Mesenchymal stem cell (in vitro differentiated cells and primary cell): ENCODE measurements around the gene QPCT.

Experiments
- DNase-seq: peaks from one replicate; pipeline ENCODE4 v3.0.0-alpha.2; 2013
- H2AFZ ChIP-seq: one replicate; pipeline ENCODE4 v1.6.1; 2013; ENCODE audit warnings: low read depth, mild to moderate bottlenecking, control low read depth, inconsistent platforms, low read length, moderate library complexity
- H2AK5ac ChIP-seq: 2 replicates; pipeline ENCODE4 v1.6.1; 2013; ENCODE audit warnings: low read length, moderate library complexity, mild to moderate bottlenecking, inconsistent platforms; ENCODE audit not compliant: severe bottlenecking
- H2BK120ac ChIP-seq: one replicate; pipeline ENCODE4 v1.6.1; 2013; ENCODE audit warnings: low read depth, mild to moderate bottlenecking, inconsistent platforms, low read length, moderate library complexity
- H2BK12ac ChIP-seq, 2 experiments: one replicate each; pipeline ENCODE4 v1.6.1; 2013; ENCODE audit warnings: inconsistent platforms in 2 of 2, low read length in 2 of 2, mild to moderate bottlenecking in 2 of 2, moderate library complexity in 2 of 2, control low read depth in 1 of 2
- H2BK15ac ChIP-seq: one replicate; pipeline ENCODE4 v1.6.1; 2013; ENCODE audit warnings: mild to moderate bottlenecking, low read depth, inconsistent platforms; ENCODE audit not compliant: poor library complexity, severe bottlenecking
- H2BK5ac ChIP-seq: 2 replicates; pipeline ENCODE4 v1.6.1; 2013; ENCODE audit warnings: low read depth, mild to moderate bottlenecking, low read length, control low read depth, inconsistent platforms; ENCODE audit not compliant: poor library complexity, severe bottlenecking
- H3K14ac ChIP-seq, 2 experiments: one replicate each; pipeline ENCODE4 v1.6.1; 2013; ENCODE audit warnings: inconsistent platforms in 2 of 2, low read length in 2 of 2, control low read depth in 1 of 2, mild to moderate bottlenecking in 1 of 2, moderate library complexity in 1 of 2
- H3K18ac ChIP-seq, 2 experiments: one replicate each; pipeline ENCODE4 v1.6.1; 2013; ENCODE audit warnings: inconsistent platforms in 2 of 2, low read length in 2 of 2, control low read depth in 1 of 2, low read depth in 1 of 2, mild to moderate bottlenecking in 1 of 2
- H3K23ac ChIP-seq, 2 experiments: one replicate each; pipeline ENCODE4 v1.6.1; 2013; ENCODE audit warnings: inconsistent platforms in 2 of 2, low read length in 2 of 2, mild to moderate bottlenecking in 2 of 2, moderate library complexity in 2 of 2, control low read depth in 1 of 2
- H3K27ac ChIP-seq: 2 replicates; pipeline ENCODE4 v1.5.1; 2013; ENCODE audit warnings: mild to moderate bottlenecking, moderate library complexity, low read length, control low read depth, inconsistent platforms; ENCODE audit not compliant: poor library complexity, severe bottlenecking
- H3K27me3 ChIP-seq, 2 experiments: 2 replicates each; pipeline versions ENCODE4 v1.6.1 to v1.7.0; 2013; ENCODE audit warnings: low read length in 2 of 2, mild to moderate bottlenecking in 2 of 2, moderate library complexity in 2 of 2, control low read depth in 1 of 2, inconsistent platforms in 1 of 2; ENCODE audit not compliant: control insufficient read depth in 1 of 2, insufficient read depth in 1 of 2
- H3K36me3 ChIP-seq, 2 experiments: 2 replicates each; pipeline versions ENCODE4 v1.6.1 to v1.7.0; 2013; ENCODE audit warnings: low read length in 2 of 2, control low read depth in 1 of 2, inconsistent platforms in 1 of 2, low read depth in 1 of 2, mild to moderate bottlenecking in 1 of 2; ENCODE audit not compliant: insufficient read depth in 2 of 2, control insufficient read depth in 1 of 2
- H3K4ac ChIP-seq, 2 experiments: one replicate each; pipeline ENCODE4 v1.6.1; 2013; ENCODE audit warnings: inconsistent platforms in 2 of 2, low read length in 2 of 2, mild to moderate bottlenecking in 2 of 2, moderate library complexity in 2 of 2, control low read depth in 1 of 2, low read depth in 1 of 2
- H3K4me1 ChIP-seq: 2 replicates; pipeline ENCODE4 v1.6.1; 2013; ENCODE audit warnings: low read depth, low read length, control low read depth; ENCODE audit not compliant: control insufficient read depth, insufficient read depth
- H3K4me2 ChIP-seq: 2 replicates; pipeline ENCODE4 v1.6.1; 2013; ENCODE audit warnings: low read length, mild to moderate bottlenecking, inconsistent platforms; ENCODE audit not compliant: poor library complexity, severe bottlenecking
- H3K4me3 ChIP-seq, 2 experiments: 2 replicates each; pipeline versions ENCODE4 v1.5.1 to v1.7.0; 2013; ENCODE audit warnings: low read length in 2 of 2, mild to moderate bottlenecking in 2 of 2, control low read depth in 1 of 2, low read depth in 1 of 2; ENCODE audit not compliant: insufficient read depth in 1 of 2
- H3K79me1 ChIP-seq: replicated peaks from 2 replicates; pipeline ENCODE4 v1.6.1; 2013; ENCODE audit warnings: mild to moderate bottlenecking, control low read depth, low read length, inconsistent platforms; ENCODE audit not compliant: poor library complexity, severe bottlenecking
- H3K9ac ChIP-seq: 2 replicates; pipeline ENCODE4 v1.7.0; 2013; ENCODE audit warnings: mild to moderate bottlenecking, low read length, moderate library complexity
- H3K9me3 ChIP-seq: 2 replicates; pipeline ENCODE4 v1.7.0; 2013; ENCODE audit warnings: mild to moderate bottlenecking, low read length; ENCODE audit not compliant: control insufficient read depth
- H4K8ac ChIP-seq: one replicate; pipeline ENCODE4 v1.6.1; 2013; ENCODE audit warnings: inconsistent platforms, mild to moderate bottlenecking, low read length, moderate library complexity
- H4K91ac ChIP-seq: one replicate; pipeline ENCODE4 v1.6.1; 2013; ENCODE audit warnings: mild to moderate bottlenecking, low read length, inconsistent platforms
- WGBS: methylation state at CpG from one replicate; pipeline ENCODE4 v1.1.7; 2013; ENCODE audit warnings: mixed read lengths; 5-methylcytosine and 5-hydroxymethylcytosine counted together

QPCT gene

DNA sequence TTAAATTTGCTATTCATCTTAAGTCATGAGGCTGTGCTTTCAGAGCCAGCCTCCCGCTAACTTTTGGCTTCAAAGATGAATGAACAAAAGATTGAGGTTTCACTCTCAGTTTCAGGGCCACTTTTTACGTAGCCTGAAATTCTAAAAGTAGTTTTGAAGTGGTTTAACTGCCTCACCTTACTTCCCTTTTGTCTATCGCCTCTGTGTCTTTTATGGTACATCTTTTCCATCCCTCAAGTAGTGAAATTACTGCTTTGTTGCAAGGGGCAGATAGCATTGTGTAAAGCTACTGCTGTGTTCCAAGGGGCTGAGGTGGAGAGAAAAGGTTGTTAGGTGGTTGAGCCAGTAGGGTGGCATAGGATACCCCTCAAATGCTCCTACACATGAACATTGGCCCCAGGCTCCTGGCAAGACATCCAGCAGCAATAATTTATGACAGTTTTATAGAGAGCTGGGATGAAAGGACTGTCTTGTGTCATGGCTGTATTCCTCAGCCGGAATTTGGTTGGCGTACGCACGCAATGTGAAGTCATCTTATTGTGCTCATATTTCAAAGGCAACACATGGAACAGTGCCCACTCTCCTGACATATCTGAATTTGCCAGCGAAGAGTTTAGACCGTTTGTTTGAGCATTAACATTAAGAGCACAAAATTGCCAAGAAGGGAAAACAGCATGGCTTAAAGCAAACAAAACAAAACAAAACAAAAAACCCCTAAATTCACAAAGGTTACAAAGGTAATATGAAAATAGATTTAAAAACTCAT lies 32.2 kb downstream of the QPCT start:
- no peaks in the 10 kb centered on the region for H3K79me1 ChIP-seq

DNA sequence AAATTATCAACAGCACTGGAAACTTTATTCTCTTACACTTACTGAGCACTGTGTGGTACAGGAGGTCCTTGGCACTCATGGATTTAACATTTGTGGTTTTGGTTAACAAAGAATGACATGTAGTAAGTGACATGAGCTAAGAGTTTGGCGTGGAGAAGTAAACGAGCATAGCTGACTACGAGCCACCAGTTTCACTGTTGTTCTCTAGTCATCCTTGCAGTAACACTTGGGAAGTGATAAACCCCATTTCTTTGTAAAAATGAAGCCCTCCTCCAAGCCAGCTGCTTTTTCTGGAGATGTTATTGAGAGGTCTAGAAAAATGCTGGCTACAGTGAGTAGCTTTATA lies 32.7 kb downstream of the QPCT start:
- Histone ChIP-seq H2AK5ac (no peak overlapping the region), H3K23ac (no peak overlapping the region), H4K91ac (no peak overlapping the region), H3K27me3 (no peaks in the 10 kb centered on the region), H3K18ac (no peak overlapping the region), H3K4me1 (peaks cover 10% of the 10 kb centered on the region), H3K9ac (peak overlapping the region; percentile 80), H3K4me2 (no peak overlapping the region), H2BK12ac (no peak overlapping the region), H3K27ac (no peak overlapping the region), H3K14ac (no peak overlapping the region), H3K9me3 (no peaks in the 10 kb centered on the region), H2BK5ac (no peak overlapping the region), H2BK120ac (no peak overlapping the region), H2BK15ac (no peak overlapping the region), H4K8ac (no peak overlapping the region), H2AFZ (no peak overlapping the region), H3K4ac (no peak overlapping the region), H3K4me3 (peak overlapping the region in 1 of 2 experiments; percentile 57), H3K79me1 (no peaks in the 10 kb centered on the region), H3K36me3 (peaks cover 0 to 6% of the 10 kb centered on the region in 2 experiments)
- 58% methylated on average over 3 of the region's 3 CpGs for WGBS
- DNase-seq: peak; percentile 19

More for the DNA sequence above, 32.2 kb downstream of the QPCT start:
- Histone ChIP-seq H3K4me1 (peaks cover 10% of the 10 kb centered on the region), H3K4ac (no peak overlapping the region), H3K4me2 (no peak overlapping the region), H3K27me3 (no peaks in the 10 kb centered on the region), H3K36me3 (peaks cover 0 to 9% of the 10 kb centered on the region in 2 experiments), H2BK120ac (no peak overlapping the region), H3K27ac (no peak overlapping the region), H3K14ac (peak overlapping the region in 1 of 2 experiments; percentile 44), H3K9me3 (no peaks in the 10 kb centered on the region), H3K23ac (no peak overlapping the region), H4K8ac (no peak overlapping the region), H3K4me3 (peak overlapping the region in 1 of 2 experiments; percentile 57), H4K91ac (no peak overlapping the region), H2BK12ac (no peak overlapping the region), H2AFZ (no peak overlapping the region), H3K18ac (no peak overlapping the region), H2BK15ac (no peak overlapping the region), H3K9ac (peak overlapping the region; percentile 80), H2AK5ac (no peak overlapping the region), H2BK5ac (no peak overlapping the region)
- 96% methylated on average over 8 of the region's 9 CpGs for WGBS
- no peak for DNase-seq

DNA sequence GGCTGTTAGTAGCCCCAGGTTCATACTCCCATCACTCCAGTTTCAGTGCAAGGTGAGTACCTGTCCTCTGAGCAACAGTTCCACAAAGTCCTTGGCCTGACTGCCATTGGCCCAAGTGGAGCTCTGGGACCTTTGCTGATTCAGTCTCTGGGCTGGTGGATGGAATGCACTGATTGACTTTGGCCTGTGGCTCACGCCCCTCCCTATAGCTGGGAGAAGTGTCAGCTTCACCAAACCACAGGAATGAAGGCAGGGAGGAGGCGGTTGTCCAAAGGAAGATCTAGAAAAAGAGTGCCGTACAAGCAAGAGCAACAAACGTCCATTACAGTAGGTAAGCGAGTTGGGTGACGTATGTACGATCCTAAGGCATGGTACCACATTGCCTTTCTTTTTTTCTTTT lies 34.0 kb downstream of the QPCT start:
- Histone ChIP-seq H3K14ac (no peak overlapping the region), H2BK120ac (no peak overlapping the region), H3K9ac (no peak overlapping the region), H4K91ac (no peak overlapping the region), H3K27ac (no peak overlapping the region), H3K4me1 (peaks cover 10% of the 10 kb centered on the region), H3K9me3 (no peaks in the 10 kb centered on the region), H2BK12ac (peak overlapping the region in 1 of 2 experiments; percentile 39), H3K4me2 (no peak overlapping the region), H2AFZ (peak overlapping the region; percentile 68), H3K4me3 (no peak overlapping the region), H2BK15ac (no peak overlapping the region), H3K4ac (no peak overlapping the region), H3K36me3 (no peaks in the 10 kb centered on the region), H3K27me3 (no peaks in the 10 kb centered on the region), H4K8ac (no peak overlapping the region), H2AK5ac (no peak overlapping the region), H3K79me1 (no peaks in the 10 kb centered on the region), H3K23ac (no peak overlapping the region), H2BK5ac (no peak overlapping the region), H3K18ac (peak overlapping the region in 1 of 2 experiments; percentile 38)
- WGBS: 53% methylated on average over 7 of the region's 7 CpGs
- peak; percentile 60 for DNase-seq

DNA sequence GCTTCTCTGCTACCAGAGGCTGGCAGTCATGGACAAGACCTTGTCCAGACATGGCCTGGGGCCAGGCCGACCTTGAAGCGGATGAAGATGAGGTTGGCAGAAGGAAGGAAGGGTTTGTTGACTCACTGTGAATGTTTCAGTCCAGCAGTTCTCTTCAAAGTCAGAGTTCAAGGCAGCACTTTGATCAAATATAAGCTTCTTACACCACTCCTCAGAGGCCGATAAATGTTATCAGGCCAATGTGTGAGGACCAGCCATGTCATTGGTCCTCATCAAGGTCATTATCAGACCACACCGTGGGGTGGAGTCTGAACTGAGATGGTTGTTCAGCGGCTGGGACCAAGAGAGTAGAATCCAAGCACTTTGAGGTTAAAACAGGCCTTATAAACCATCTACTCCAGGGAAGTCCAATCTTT lies 35.5 kb downstream of the QPCT start:
- no peak overlapping the region for H3K4me2 ChIP-seq
- H3K18ac ChIP-seq: no peak overlapping the region
- H3K36me3 ChIP-seq: no peaks in the 10 kb centered on the region
- no peak overlapping the region for H2AK5ac ChIP-seq
- H3K27ac ChIP-seq: no peak overlapping the region
- no peaks in the 10 kb centered on the region for H3K79me1 ChIP-seq
- H2BK15ac ChIP-seq: no peak overlapping the region
- H3K9ac ChIP-seq: no peak overlapping the region
- no peak overlapping the region for H3K23ac ChIP-seq
- H3K9me3 ChIP-seq: no peaks in the 10 kb centered on the region
- H4K91ac ChIP-seq: no peak overlapping the region
- peak overlapping the region in 1 of 2 experiments; percentile 43 for H2BK12ac ChIP-seq
- peaks cover 10% of the 10 kb centered on the region for H3K4me1 ChIP-seq
- no peak overlapping the region for H3K4ac ChIP-seq
- H2BK120ac ChIP-seq: no peak overlapping the region
- no peaks in the 10 kb centered on the region for H3K27me3 ChIP-seq
- no peak overlapping the region for H3K14ac ChIP-seq
- H2BK5ac ChIP-seq: no peak overlapping the region
- H3K4me3 ChIP-seq: no peak overlapping the region
- WGBS: 83% methylated on average over 5 of the region's 5 CpGs
- DNase-seq: no peak
- no peak overlapping the region for H4K8ac ChIP-seq
- H2AFZ ChIP-seq: no peak overlapping the region
